SU-DHL-6 (cell line): ENCODE measurements around the gene PLEKHG3.

Source experiments
- H2AFZ ChIP-seq: fragments of 200-600 bp; sonication (generic); 2 replicates; pipeline ENCODE4 v1.6.1; 2014; ENCODE audit warnings: low read depth, mild to moderate bottlenecking, moderate library complexity, mixed read lengths, antibody characterized with exemption, low read length; ENCODE audit not compliant: severe bottlenecking
- H3F3A ChIP-seq: fragments of 200-600 bp; shearing (Covaris generic); 2 replicates; pipeline ENCODE4 v1.6.0; 2016; ENCODE audit warnings: antibody characterized with exemption, mild to moderate bottlenecking; ENCODE audit not compliant: insufficient read depth
- H3K27ac ChIP-seq: fragments of 200-600 bp; sonication (generic); 2 replicates; pipeline ENCODE4 v1.5.1; 2016; ENCODE audit warnings: low read depth, mild to moderate bottlenecking, low read length, moderate library complexity, mixed read lengths
- H3K27me3 ChIP-seq: fragments of 200-600 bp; sonication (generic), shearing (Covaris generic); 2 replicates; pipeline ENCODE4 v1.6.0; 2014; ENCODE audit warnings: mild to moderate bottlenecking, low read length
- H3K36me3 ChIP-seq: fragments of 200-600 bp; sonication (generic); 2 replicates; pipeline ENCODE4 v1.6.1; 2014; ENCODE audit warnings: mild to moderate bottlenecking, low read length, mixed read lengths
- H3K4me2 ChIP-seq: fragments of 300-600, 200-600 bp; shearing (Covaris generic), sonication (generic); 2 replicates; pipeline ENCODE4 v1.6.0; 2014; ENCODE audit warnings: low read length, low read depth, mild to moderate bottlenecking; ENCODE audit not compliant: poor library complexity, severe bottlenecking
- H3K4me3 ChIP-seq: fragments of 200-600 bp; sonication (generic); 2 replicates; pipeline ENCODE4 v1.5.1; 2014; ENCODE audit warnings: antibody characterized with exemption, low read length, mild to moderate bottlenecking, mixed read lengths; ENCODE audit not compliant: insufficient read depth, poor library complexity, severe bottlenecking
- H3K79me2 ChIP-seq: fragments of 200-600 bp; sonication (generic); 2 replicates; pipeline ENCODE4 v1.6.1; 2014; ENCODE audit warnings: mild to moderate bottlenecking, low read length, moderate library complexity; ENCODE audit not compliant: insufficient read depth
- H3K9ac ChIP-seq: fragments of 200-600 bp; sonication (generic); 2 replicates; pipeline ENCODE4 v1.7.0; 2014; ENCODE audit warnings: mild to moderate bottlenecking, low read length
- H3K9me2 ChIP-seq: fragments of 200-600 bp; sonication (generic); replicated peaks from 2 replicates; pipeline ENCODE4 v1.6.1; 2014; ENCODE audit warnings: low read length; ENCODE audit not compliant: insufficient read depth
- H3K9me3 ChIP-seq: fragments of 200-600 bp; sonication (generic); 2 replicates; pipeline ENCODE4 v1.6.1; 2014; ENCODE audit warnings: low read length, mixed read lengths; ENCODE audit not compliant: insufficient read depth
- H4K20me1 ChIP-seq: fragments of 200-600 bp; sonication (generic); 2 replicates; pipeline ENCODE4 v1.6.1; 2014; ENCODE audit warnings: low read depth, mild to moderate bottlenecking, antibody characterized with exemption, low read length, moderate library complexity, mixed read lengths
- CTCF ChIP-seq: fragments of 200-600 bp; sonication (generic); IDR thresholded peaks from one replicate; pipeline ENCODE4 v1.5.1; 2017; ENCODE audit warnings: antibody characterized with exemption, mild to moderate bottlenecking, low read length, moderate library complexity; ENCODE audit not compliant: insufficient read depth, poor library complexity, severe bottlenecking
- EZH2phosphoT487 ChIP-seq: fragments of 200-600 bp; sonication (generic), shearing (Covaris generic); conservative IDR thresholded peaks from 2 replicates; pipeline ENCODE4 v1.6.1; 2018; ENCODE audit warnings: mild to moderate bottlenecking, antibody characterized with exemption, low read length, moderate library complexity, mixed read lengths

The PLEKHG3 gene

GRCh38 chr14:64746298-64747250, 42.4 kb downstream of the PLEKHG3 start:
- H3K36me3 ChIP-seq: no peaks in the 10 kb centered on the region
- no peaks in the 10 kb centered on the region for H3K79me2 ChIP-seq
- H3F3A ChIP-seq: no peaks in the 10 kb centered on the region
- H3K27me3 ChIP-seq: no peaks in the 10 kb centered on the region
- H3K9me2 ChIP-seq: no peaks in the 10 kb centered on the region
- no peak overlapping the region for H3K27ac ChIP-seq
- H3K9ac ChIP-seq: no peak overlapping the region
- no peaks in the 10 kb centered on the region for H3K9me3 ChIP-seq
- TF ChIP-seq EZH2phosphoT487 (no peak), CTCF (no peak)
- no peak overlapping the region for H3K4me3 ChIP-seq
- H2AFZ ChIP-seq: no peak overlapping the region
- H3K4me2 ChIP-seq: no peak overlapping the region
- no peaks in the 10 kb centered on the region for H4K20me1 ChIP-seq

GRCh38 chr14:64747327-64747726, 43.1 kb downstream of the PLEKHG3 start:
- H3K9ac ChIP-seq: no peak overlapping the region
- H3K27ac ChIP-seq: no peak overlapping the region
- no peaks in the 10 kb centered on the region for H3K9me3 ChIP-seq
- no peak overlapping the region for H2AFZ ChIP-seq
- no peaks in the 10 kb centered on the region for H3K79me2 ChIP-seq
- H4K20me1 ChIP-seq: no peaks in the 10 kb centered on the region
- no peaks in the 10 kb centered on the region for H3K9me2 ChIP-seq
- H3K36me3 ChIP-seq: no peaks in the 10 kb centered on the region
- H3K27me3 ChIP-seq: no peaks in the 10 kb centered on the region
- no peak for TF ChIP-seq CTCF
- no peak for TF ChIP-seq EZH2phosphoT487
- no peak overlapping the region for H3K4me2 ChIP-seq
- H3K4me3 ChIP-seq: no peak overlapping the region
- H3F3A ChIP-seq: no peaks in the 10 kb centered on the region

- Histone ChIP-seq H3K9me2 (no peaks in the 10 kb centered on the region), H3K36me3 (no peaks in the 10 kb centered on the region), H3K27me3 (no peaks in the 10 kb centered on the region), H3F3A (no peaks in the 10 kb centered on the region), H3K27ac (no peak overlapping the region), H3K79me2 (no peaks in the 10 kb centered on the region), H3K9me3 (no peaks in the 10 kb centered on the region), H3K4me2 (no peak overlapping the region), H3K4me3 (no peak overlapping the region), H4K20me1 (no peaks in the 10 kb centered on the region), H3K9ac (no peak overlapping the region), H2AFZ (no peak overlapping the region)
- TF ChIP-seq EZH2phosphoT487 (no peak), CTCF (no peak)
Observed at GRCh38 chr14:64748521-64748920, 44.3 kb downstream of the PLEKHG3 start.
